Dendritic cell treated with granulocyte-macrophage colony-stimulating factor and Interleukin-4, amounts not matched to agents 40 ng/mL and 50 ng/mL, for 4 days (primary cell): Measurements from ENCODE around the gene NEURL1.

Experiments used
- H3K27ac Mint-ChIP-seq: one replicate; pipeline ENCODE4 v1.8.0; 2022; ENCODE audit warnings: mild to moderate bottlenecking, mixed read lengths
- H3K27me3 Mint-ChIP-seq: one replicate; pipeline ENCODE4 v1.8.0; 2022; ENCODE audit warnings: mild to moderate bottlenecking, mixed read lengths
- H3K36me3 Mint-ChIP-seq: one replicate; pipeline ENCODE4 v1.8.0; 2022; ENCODE audit warnings: low read depth, mixed read lengths
- H3K4me1 Mint-ChIP-seq: one replicate; pipeline ENCODE4 v1.8.0; 2022; ENCODE audit warnings: low read depth, mixed read lengths
- H3K4me3 Mint-ChIP-seq: one replicate; pipeline ENCODE4 v1.8.0; 2022; ENCODE audit warnings: mild to moderate bottlenecking, moderate library complexity, mixed read lengths
- H3K9me3 Mint-ChIP-seq: one replicate; pipeline ENCODE4 v1.8.0; 2022; ENCODE audit warnings: mixed read lengths
- intact Hi-C: fragments of 100-400 bp; cut with micrococcal nuclease; formaldehyde crosslinking; loops from one replicate; pipeline ENCODE4 v1.15.0; 2022

Gene NEURL1

DNA sequence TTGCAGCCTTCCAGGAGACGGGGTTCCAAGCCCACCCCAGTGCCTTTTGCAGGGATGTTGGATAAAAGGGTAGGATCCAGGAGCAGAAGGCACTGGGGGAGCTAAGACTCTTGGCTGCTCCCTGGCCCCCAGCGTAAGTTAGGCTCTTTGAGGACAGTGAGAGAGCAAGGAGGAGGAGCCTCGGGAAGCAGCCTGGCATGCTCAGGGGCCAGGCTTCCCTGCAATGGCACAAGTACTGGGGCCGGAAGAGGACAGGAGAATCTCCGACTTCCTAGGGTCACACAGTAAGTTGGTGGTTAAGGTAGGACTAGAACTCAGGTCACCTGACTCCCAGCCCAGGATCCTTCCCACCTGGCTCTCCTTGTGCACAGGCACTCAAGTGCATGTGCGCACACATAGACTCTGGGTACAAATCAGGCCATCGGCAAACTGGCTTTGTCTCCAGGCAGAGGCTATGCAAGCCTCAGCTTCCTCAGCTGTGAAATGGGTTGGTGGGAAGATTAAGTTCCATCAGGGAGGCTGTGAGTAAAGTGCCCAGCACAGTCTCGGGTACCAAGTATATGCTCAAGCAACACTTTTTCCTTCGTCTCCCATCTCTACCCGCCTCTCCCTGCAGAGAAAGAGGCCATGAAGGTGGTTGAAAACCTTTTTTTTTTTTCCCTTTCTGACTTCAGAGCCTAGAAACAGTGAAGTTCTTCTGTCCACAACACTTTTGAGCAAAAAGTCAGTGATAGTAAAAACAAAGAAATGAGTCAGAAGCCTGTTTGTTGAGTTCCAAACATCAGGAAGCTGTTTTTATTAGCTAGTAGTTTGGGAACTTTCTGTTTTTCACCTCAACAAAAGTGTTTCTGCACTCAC is 79.1 kb downstream of the NEURL1 start:
- H3K36me3 Mint-ChIP-seq: no peaks in the 10 kb centered on the region

GRCh38 chr10:103573205-103573487 is 79.6 kb downstream of the NEURL1 start:
- intact Hi-C loops: no loop called here
- no peaks in the 10 kb centered on the region for H3K9me3 Mint-ChIP-seq
- peaks cover 5% of the 10 kb centered on the region for H3K4me1 Mint-ChIP-seq
- peaks cover 11% of the 10 kb centered on the region for H3K27me3 Mint-ChIP-seq
- H3K36me3 Mint-ChIP-seq: no peaks in the 10 kb centered on the region
- H3K4me3 Mint-ChIP-seq: no peak overlapping the region
- H3K27ac Mint-ChIP-seq: no peak overlapping the region

More for the DNA sequence above, 79.1 kb downstream of the NEURL1 start:
- H3K9me3 Mint-ChIP-seq: no peaks in the 10 kb centered on the region
- intact Hi-C loops: no loop called here
- peaks cover 5% of the 10 kb centered on the region for H3K4me1 Mint-ChIP-seq
- H3K4me3 Mint-ChIP-seq: no peak overlapping the region
- H3K27me3 Mint-ChIP-seq: peaks cover 11% of the 10 kb centered on the region
- H3K27ac Mint-ChIP-seq: no peak overlapping the region

DNA sequence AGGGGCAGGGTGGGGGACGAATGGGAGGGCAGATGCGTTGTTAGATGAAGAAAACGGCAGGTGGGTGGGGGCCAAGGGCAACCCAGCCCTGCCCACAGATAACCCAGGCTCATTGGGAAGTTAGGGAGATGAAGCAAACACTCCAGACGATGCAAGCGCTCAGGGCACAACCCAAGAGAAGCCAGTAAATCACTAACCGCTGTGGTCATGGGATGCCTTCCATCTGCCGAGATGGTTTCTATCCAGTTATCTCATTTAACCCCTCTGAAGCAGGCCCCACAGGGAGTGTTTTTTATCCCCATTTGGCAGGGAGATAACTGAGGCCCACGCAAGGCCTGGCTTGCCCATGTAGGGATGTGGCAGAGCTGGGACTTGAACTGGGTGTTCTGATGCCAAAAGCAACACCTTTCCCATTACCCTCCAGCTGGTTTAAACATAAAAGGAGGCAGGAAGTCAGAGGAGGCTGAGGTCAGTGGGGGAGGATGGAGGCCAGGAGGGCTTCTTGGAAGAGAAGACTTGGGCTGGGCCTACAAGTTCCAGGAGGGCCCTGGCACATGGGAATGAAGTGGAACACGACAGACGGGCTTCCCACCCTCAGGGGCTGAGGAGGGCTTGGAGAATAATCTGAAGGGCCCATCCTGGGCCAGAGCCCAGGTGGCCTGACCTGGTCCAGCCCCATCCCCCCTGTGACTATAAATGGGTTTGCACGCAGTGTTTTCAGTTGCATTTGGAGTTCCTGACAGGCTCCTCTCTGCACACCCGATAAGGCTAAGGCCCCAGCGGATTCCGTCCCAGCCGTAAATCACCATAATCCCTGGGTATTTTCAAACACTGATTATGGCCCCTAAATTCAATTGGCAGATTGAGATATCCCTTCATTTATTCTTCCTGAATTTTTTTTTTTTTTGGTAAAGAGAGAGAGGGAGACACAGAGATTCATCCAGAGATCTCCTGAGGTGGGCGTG is 80.9 kb downstream of the NEURL1 start:
- H3K9me3 Mint-ChIP-seq: no peaks in the 10 kb centered on the region
- no peaks in the 10 kb centered on the region for H3K36me3 Mint-ChIP-seq
- peaks cover 5% of the 10 kb centered on the region for H3K4me1 Mint-ChIP-seq
- H3K4me3 Mint-ChIP-seq: no peak overlapping the region
- no peak overlapping the region for H3K27ac Mint-ChIP-seq
- peaks cover 11% of the 10 kb centered on the region for H3K27me3 Mint-ChIP-seq
- intact Hi-C loops: no loop called here

DNA sequence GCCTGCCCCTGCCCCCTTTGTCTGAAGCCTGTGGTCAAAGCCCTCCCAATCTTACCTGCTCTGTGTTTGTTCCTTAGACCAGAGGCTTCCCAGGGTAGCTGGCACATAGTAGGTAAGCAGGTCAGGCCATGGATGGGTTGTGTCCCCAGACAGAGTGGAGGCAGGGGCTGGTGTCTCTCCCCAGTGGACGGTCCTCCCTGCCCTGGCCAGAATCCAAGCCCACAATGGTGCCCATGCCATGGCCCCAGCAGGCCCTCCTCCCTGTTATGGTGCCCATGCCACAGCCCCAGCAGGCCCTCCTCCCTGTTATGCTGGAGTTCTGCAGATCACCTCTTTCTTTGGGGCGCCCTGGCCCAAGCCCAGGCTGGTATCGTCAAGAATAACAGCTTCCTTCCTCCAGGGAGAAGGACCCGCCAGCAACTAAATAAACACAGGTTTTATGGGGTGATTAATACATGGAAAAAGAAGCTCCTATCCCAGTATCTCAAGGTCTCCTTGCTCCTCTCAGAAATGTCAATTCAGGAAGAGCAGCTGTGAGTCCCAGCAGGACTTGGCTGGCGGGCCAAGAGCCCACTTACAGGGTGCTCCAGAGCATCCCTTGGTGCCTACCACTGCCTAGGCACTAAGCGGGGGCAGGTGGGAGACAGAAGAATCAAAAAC is 82.0 kb downstream of the NEURL1 start:
- Mint-ChIP-seq H3K27ac (no peak overlapping the region), H3K27me3 (peaks cover 11% of the 10 kb centered on the region), H3K4me1 (no peaks in the 10 kb centered on the region), H3K36me3 (no peaks in the 10 kb centered on the region), H3K4me3 (no peak overlapping the region), H3K9me3 (no peaks in the 10 kb centered on the region)
- intact Hi-C loops: no loop called here

GRCh38 chr10:103576076-103576471 is 82.6 kb downstream of the NEURL1 start:
- Mint-ChIP-seq H3K9me3 (no peaks in the 10 kb centered on the region), H3K27me3 (peaks cover 11% of the 10 kb centered on the region), H3K36me3 (no peaks in the 10 kb centered on the region), H3K4me3 (no peak overlapping the region), H3K4me1 (no peaks in the 10 kb centered on the region), H3K27ac (no peak overlapping the region)
- intact Hi-C loops: no loop called here

- Mint-ChIP-seq H3K9me3 (no peaks in the 10 kb centered on the region), H3K4me1 (no peaks in the 10 kb centered on the region), H3K4me3 (no peak overlapping the region), H3K27me3 (peaks cover 11% of the 10 kb centered on the region), H3K36me3 (no peaks in the 10 kb centered on the region), H3K27ac (no peak overlapping the region)
- intact Hi-C loops: no loop called here
Measured at GRCh38 chr10:103576862-103577261, 83.4 kb downstream of the NEURL1 start.

GRCh38 chr10:103578782-103579382 is 85.4 kb downstream of the NEURL1 start:
- Mint-ChIP-seq H3K27ac (no peak overlapping the region), H3K36me3 (no peaks in the 10 kb centered on the region), H3K9me3 (no peaks in the 10 kb centered on the region), H3K4me1 (peaks cover 2% of the 10 kb centered on the region), H3K27me3 (peaks cover 24% of the 10 kb centered on the region), H3K4me3 (no peak overlapping the region)
- intact Hi-C loops: no loop called here

DNA sequence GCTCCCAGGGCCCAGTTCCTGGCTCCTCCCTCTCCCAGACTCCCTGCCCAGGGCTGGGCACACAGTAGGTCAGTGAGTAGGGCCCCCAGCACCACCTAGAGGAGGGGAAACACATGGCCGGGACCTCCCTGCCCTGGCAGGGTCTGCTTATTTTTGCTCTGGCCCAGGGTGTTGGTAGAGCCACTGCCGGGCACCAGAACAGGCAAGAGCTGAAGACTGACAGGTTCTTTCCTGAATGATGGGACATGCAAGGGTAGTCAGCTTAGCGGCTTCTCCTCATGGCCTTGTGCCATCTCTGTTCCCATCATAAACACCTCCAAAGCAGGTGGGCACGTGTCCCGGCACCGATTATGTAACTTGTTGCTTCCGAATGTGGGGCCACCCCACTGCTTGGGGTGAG is 86.5 kb downstream of the NEURL1 start:
- H3K27me3 Mint-ChIP-seq: peaks cover 33% of the 10 kb centered on the region
- intact Hi-C loops: no loop called here
- H3K9me3 Mint-ChIP-seq: no peaks in the 10 kb centered on the region

GRCh38 chr10:103580430-103580829 is 86.9 kb downstream of the NEURL1 start:
- H3K36me3 Mint-ChIP-seq: no peaks in the 10 kb centered on the region
- H3K4me3 Mint-ChIP-seq: no peak overlapping the region
- no peak overlapping the region for H3K27ac Mint-ChIP-seq
- H3K9me3 Mint-ChIP-seq: no peaks in the 10 kb centered on the region
- peaks cover 5% of the 10 kb centered on the region for H3K4me1 Mint-ChIP-seq
- intact Hi-C loops: no loop called here
- H3K27me3 Mint-ChIP-seq: peaks cover 36% of the 10 kb centered on the region

More for the DNA sequence above, 86.5 kb downstream of the NEURL1 start:
- Mint-ChIP-seq H3K4me3 (no peak overlapping the region), H3K27ac (no peak overlapping the region), H3K4me1 (peaks cover 5% of the 10 kb centered on the region), H3K36me3 (no peaks in the 10 kb centered on the region)

GRCh38 chr10:103581499-103581898 is 88.0 kb downstream of the NEURL1 start:
- Mint-ChIP-seq H3K27me3 (peaks cover 41% of the 10 kb centered on the region), H3K4me3 (no peak overlapping the region), H3K4me1 (peaks cover 5% of the 10 kb centered on the region), H3K9me3 (no peaks in the 10 kb centered on the region), H3K36me3 (no peaks in the 10 kb centered on the region), H3K27ac (no peak overlapping the region)
- intact Hi-C loops: no loop called here

- Mint-ChIP-seq H3K4me3 (no peak overlapping the region), H3K36me3 (no peaks in the 10 kb centered on the region), H3K27ac (no peak overlapping the region), H3K4me1 (peaks cover 5% of the 10 kb centered on the region), H3K27me3 (peaks cover 44% of the 10 kb centered on the region), H3K9me3 (no peaks in the 10 kb centered on the region)
- intact Hi-C loops: no loop called here
Measured at GRCh38 chr10:103582331-103583123, 89.0 kb downstream of the NEURL1 start.

GRCh38 chr10:103583871-103584215 is 90.3 kb downstream of the NEURL1 start:
- Mint-ChIP-seq H3K36me3 (no peaks in the 10 kb centered on the region), H3K4me3 (peak overlapping the region; percentile 70), H3K9me3 (no peaks in the 10 kb centered on the region), H3K27ac (no peak overlapping the region), H3K4me1 (peaks cover 12% of the 10 kb centered on the region), H3K27me3 (peaks cover 48% of the 10 kb centered on the region)
- intact Hi-C loops: no loop called here
